Activated CD4-positive, alpha-beta T cell treated with anti-CD3 and anti-CD28 coated beads, Interleukin-2, Interleukin-6, amounts not matched to agents 100 ng/mL and 50 ng/mL, durations not matched to agents 16 hours and 8 hours (primary cell): ENCODE results near the gene ASCC2.
"Not testable (repeated sequence)": the region's sequence is repeated elsewhere in the genome, so short reads cannot be mapped to it uniquely, and the experiment has no call there.

Source experiments
- DNase-seq: peaks from one replicate; pipeline ENCODE4 v3.0.0-alpha.2; 2020

The ASCC2 gene, protein sequence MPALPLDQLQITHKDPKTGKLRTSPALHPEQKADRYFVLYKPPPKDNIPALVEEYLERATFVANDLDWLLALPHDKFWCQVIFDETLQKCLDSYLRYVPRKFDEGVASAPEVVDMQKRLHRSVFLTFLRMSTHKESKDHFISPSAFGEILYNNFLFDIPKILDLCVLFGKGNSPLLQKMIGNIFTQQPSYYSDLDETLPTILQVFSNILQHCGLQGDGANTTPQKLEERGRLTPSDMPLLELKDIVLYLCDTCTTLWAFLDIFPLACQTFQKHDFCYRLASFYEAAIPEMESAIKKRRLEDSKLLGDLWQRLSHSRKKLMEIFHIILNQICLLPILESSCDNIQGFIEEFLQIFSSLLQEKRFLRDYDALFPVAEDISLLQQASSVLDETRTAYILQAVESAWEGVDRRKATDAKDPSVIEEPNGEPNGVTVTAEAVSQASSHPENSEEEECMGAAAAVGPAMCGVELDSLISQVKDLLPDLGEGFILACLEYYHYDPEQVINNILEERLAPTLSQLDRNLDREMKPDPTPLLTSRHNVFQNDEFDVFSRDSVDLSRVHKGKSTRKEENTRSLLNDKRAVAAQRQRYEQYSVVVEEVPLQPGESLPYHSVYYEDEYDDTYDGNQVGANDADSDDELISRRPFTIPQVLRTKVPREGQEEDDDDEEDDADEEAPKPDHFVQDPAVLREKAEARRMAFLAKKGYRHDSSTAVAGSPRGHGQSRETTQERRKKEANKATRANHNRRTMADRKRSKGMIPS

DNA sequence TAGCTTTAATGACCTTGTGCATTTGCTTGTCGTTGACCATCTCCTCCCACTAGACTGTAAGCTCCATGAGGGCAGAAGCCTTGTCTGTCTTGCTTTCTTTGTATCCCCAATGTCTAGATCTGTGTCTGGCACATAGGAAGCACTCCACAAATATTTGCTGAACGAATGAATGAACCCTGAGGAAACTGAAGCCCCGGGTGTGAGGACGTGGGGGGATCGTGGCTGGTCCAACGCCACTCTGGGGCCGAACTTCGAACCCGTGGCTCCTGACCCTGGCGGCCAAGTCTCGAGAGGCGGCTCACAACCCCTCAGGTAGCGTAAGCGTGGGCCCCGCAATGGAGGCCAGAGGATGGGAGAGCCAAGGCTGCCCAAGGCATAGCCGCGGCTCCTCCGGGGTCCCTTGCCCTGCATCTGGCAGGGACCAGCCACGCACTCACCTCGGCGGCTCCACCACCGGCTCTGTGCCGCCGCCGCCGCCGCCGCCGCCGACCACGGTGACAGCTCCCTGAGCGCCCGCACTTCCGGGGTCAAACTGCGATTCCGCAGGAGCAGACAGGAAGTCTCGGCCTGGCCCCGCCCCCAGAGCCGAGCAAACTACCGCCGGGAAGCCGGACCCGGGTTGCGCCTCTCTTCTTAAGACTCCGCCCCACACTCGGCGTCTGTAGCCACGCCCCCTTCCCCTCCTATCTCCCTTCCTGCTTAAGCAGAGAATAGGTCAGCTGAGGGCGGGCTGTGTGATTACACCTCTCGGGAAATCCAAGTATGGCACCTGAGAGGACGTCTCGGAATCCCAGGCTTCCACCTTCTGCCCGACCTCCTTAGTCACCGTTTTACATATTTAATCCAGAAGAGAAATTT lies at the start of gene ASCC2:
Gene ASCC2, minus strand, starts transcription at position 534 of the 858 bp plus-strand sequence. CDS start 5,949 bp downstream, outside the sequence.
- peak; percentile 99 for DNase-seq

DNA sequence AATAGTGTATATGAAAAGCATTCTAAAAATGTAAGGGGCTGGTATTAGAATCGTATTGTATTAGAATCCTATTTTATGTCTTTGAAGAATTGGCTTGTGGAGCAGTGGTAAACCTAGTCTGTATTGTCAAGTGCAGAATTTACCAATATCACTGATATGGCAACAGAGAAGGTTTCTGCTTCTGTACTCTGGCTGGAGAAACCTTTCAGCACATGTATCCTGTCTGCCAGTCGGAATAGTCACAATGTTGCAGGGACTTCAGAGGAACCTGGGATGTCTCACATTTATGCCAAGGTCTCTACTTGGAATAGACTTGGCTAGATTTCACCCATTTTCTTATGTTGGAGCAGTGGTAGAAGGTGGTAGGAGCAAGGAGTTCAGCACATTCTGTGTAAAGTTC lies 49.3 kb upstream of the ASCC2 start:
- DNase-seq: no peak

DNA sequence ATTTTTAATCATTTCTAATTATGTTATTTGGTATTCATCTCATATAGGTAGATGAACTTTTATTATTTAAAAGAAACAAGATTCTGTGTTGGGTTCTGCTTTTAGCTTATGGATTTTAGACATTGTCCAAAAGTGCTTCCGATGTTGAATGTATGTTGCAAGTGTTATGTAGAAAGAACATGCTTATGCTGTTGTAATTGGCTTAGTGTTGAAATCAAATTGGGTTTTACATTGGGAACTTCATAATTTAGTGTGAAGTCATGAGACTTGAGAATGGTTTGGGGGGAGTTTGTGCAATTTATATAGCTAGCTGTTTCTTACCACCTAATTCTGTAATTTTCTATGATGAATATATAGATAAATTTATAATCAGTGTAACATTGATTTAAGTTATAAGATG lies 48.5 kb upstream of the ASCC2 start:
- DNase-seq: no peak

GRCh38 chr22:29885610-29886009 lies 47.5 kb upstream of the ASCC2 start:
- no peak for DNase-seq

DNA sequence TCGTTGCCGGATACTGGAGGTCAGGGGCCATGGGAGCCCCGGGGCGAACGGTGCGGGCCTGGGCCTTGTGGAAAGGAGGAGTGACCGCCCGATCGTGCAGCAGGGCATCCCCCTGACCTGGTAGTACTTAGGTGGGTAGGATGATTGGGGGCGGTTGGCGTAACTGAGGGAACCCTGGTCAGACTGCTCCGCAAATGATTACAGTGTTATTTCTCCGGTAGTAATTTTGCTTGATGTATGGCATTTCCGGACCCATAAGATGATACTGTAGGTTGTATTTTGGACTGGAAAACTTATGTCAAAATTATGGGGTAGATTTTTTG lies 45.7 kb upstream of the ASCC2 start:
- no peak for DNase-seq

DNA sequence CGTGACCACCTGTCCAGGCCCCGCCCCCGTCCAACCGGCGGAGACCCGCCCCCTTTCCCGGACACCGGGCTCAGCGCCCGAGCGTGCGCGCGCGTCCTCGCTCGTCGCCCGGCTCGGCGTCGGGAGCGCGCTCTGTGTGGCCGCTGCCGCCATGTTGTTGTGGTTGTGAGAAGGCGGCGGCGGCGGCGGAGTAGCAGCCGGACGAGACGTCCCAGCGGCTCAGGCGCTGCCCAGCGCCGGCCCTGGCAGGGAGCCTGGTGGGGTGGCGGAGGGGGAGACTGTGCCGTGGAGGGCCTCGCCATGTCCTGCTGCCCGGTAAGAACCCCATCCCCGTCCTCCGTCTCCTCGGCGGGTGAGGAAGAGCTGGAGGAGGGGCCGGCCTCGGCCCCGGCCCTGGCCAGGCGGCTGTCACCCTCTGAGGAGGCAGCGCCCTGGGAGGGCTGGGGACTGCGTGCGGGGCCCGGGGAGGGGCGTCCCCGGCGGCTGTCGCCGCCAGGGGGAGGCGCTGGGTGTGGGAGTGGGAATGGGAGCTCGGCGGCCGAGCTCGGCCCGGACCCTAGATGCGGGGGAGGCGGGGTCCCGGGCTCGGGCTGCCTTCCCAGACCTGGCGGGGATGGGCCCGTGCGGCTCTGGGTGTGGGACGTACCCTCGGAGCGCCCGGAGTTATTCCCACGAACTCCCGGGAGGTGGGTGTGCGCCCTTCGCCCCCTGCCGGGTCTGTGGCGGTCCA lies 45.1 kb upstream of the ASCC2 start, which contains the start of gene MTMR3:
Gene MTMR3, plus strand, starts transcription at position 130 of the 730 bp plus-strand sequence. CDS start 87,886 bp downstream, outside the sequence.
- DNase-seq: peak; percentile 97

DNA sequence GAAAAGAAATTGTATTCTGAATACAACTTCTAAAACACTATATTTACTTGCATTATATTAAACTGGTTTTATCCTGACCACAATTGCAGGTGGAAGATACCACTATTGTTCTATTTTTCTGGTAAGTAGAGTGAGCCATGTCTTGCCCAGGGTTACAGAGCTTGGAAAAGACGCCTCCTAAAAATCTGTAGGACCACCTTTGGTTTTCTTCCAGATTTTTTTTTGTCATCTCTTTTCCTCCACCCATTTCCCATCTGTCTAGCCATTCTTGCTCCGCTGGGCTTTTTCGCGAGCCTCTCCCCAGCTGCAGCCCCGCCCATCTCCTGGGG lies 44.6 kb upstream of the ASCC2 start:
- no peak for DNase-seq

GRCh38 chr22:29879753-29880152 lies 41.7 kb upstream of the ASCC2 start:
- DNase-seq: no peak

DNA sequence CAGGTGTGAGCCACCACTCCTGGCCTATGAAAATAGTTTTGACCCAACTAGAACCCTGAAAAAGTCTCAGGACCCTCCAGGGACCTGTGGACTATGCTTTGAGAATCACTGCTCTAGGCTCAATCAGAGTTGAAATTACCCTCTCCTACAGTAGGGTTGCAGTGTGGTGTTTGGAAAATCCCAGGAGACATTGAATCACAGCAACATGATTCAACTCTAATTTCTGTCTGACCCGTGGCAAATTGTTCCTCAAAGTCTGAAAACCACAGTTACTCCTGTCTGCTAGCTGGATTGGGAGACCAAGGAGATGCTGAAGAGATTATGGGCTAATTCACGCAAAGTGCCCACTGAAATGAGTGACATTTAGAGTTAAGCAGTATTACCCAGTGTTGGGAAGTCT lies 39.5 kb upstream of the ASCC2 start:
- DNase-seq: no peak

GRCh38 chr22:29873943-29874342 lies 35.9 kb upstream of the ASCC2 start:
- DNase-seq: no peak

DNA sequence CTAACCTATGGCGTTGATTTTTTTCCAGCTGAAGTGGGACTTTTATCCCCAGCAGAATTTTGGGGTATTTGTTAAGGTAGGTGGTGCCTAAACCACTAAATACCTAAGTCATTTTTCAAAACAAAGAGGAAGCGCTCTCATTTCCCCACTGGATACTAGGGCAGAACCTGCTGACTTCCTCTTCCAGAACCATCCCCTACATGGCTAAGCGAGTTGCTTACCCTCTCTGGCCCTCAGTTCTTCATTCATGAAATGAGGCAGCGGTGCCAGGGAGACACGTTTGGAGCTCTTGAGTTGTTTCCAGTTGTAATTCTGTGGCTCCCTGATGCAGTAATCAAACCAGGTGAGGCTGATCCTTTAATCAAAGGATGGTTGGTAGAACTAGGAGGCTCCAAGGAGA lies 34.9 kb upstream of the ASCC2 start:
- no peak for DNase-seq

- no peak for DNase-seq
Measured at GRCh38 chr22:29872144-29872893, 34.2 kb upstream of the ASCC2 start.

DNA sequence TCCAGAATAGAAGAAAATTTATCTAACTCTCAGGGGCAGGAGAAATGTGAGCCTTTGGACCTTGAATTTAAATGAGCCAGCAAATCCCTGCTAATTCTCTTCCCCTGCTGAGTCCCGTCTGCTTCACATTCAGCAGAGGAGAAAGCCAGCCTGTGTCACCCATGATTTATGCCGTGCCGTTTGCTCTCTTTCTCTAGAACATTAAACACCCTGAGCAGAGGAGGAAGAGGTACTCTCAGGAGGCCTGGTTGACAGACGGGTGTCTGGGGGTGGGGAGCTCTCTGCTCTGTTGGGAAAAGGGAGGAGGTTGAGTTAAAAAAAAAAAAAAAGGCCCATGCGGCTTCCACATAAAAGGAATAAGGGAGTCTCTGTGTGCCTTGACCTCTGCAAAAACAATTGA lies 33.6 kb upstream of the ASCC2 start:
- DNase-seq: no peak

GRCh38 chr22:29870574-29870973 lies 32.5 kb upstream of the ASCC2 start:
- peak; percentile 30 for DNase-seq

DNA sequence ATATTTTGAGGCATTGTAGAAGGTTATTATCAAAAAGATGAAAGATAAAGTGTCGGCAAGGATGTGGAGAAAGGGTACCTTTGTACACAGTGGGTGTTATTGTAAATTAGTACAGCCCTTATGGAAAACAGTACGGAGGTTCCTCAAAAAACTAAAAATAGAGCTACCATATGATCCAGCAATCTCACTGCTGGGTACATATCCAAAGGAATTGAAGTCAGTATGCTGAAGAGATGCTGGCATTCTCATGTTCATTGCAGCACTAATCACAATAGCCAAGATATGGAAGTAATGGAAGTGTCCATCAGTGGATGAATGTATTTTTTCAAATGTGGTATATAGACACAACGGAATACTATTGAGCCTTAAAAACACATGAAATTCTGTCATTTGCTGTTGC lies 29.8 kb upstream of the ASCC2 start:
- DNase-seq: no peak

DNA sequence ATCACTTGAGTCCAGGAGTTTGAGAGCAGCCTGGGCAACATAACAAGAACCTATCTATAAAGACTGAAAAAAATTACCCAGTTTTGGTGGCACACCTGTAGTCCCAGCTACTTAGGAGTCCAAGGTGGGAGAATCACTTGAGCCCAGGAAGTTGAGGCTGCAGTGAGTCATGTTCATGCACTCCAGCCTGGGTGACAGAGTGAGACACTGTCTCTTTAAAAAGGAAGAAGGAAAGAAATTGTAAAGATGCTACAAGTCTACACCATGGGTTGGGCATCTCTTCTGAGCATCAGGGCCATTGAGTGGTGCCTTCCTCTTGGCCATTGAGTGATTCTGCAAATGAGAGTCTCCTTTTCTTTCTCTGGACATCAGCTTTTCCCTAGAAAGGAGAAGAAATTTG lies 29.2 kb upstream of the ASCC2 start:
- no peak for DNase-seq

DNA sequence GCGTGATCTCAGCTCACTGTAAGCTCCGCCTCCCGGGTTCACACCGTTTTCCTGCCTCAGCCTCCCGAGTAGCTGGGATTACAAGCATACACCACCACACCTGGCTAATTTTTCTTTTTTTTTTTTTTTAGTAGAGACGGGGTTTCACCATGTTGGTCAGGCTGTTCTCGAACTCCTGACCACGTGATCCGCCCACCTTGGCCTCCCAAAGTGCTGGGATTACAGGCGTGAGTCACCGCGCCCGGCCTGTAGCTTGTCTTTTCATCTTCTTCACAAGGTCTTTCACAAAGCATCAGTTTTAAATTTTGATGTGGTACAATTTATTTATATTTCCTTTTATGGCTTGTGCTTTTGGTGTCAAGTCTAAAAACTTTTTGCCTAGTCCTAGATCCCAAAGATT lies 27.5 kb upstream of the ASCC2 start:
- not testable (repeated sequence) for DNase-seq

DNA sequence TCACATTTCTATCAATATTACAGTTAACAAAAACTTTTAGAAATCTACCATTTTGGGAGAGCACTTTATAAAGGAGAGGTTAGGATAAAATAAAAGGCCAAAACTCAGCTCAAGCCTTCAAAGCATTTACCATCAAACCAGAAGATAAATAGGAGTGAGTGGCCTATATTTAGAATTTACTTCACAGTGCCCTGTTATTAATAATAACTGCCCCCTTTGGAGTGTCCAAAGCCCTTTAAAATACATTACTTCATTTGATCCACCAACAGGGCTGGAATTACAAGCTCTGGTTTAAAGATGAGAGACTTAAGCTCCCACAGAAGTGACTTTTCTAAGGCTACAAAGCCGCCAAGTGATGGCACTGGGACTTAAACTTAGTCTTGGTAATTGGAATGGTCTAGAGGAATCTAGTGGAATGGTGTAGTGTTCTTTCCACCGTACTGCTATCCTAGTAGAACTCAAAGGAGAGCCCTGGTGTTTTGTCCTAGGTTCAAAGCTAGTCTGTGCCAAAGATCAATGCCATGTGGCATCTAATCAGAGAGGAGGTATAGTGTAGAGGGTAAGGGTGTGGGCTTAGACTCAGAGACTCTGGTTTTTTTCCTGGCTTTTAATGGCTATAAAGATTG lies 23.7 kb upstream of the ASCC2 start:
- DNase-seq: no peak

- no peak for DNase-seq
Measured at GRCh38 chr22:29860006-29860766, 22.1 kb upstream of the ASCC2 start.

DNA sequence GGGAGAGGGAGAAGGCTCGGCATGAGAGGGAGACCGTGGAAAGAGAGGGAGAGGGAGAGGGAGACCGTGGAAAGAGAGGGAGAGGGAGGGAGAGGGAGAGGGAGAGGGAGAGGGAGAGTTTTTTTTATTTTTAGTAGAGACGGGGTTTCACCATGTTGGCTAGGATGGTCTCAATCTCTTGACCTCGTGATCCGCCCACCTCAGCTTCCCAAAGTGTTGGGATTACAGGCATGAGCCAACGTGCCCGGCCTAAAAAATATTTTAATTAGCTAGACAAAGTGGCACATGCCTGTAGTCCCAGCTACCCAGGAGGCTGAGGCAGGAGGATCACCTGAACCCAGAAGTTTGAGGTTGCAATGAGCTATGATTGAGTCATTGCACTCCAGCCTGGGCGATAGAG lies 21.0 kb upstream of the ASCC2 start:
- not testable (repeated sequence) for DNase-seq

DNA sequence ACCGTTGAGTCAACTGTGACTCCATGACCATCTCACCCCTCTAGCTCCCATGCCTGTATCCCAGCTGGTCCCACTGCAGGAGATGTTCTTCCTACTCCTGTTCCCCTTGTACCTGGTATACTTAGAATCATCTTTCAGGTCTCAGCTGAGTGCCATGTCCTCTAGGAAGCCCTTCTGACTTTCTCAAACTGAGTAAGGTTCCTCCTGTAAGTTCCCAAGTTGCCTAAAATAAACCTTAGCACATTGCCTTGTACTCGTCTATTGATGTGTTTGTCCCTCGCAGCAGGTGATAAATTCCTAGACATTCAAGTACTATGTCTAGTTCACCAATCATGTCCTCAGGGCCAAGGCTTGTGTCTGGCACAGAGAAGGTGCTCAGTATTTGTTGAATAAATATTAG lies 18.4 kb upstream of the ASCC2 start:
- no peak for DNase-seq
